GM11168 (cell line): ENCODE measurements around the gene CD22.

Experiments
- in situ Hi-C: fragments of 300-500 bp; cut with MboI; formaldehyde crosslinking; loops from one replicate; pipeline ENCODE4 v1.12.0; 2022; ENCODE audit warnings: low sequenced_read_pairs; ENCODE audit not compliant: unreplicated experiment

The CD22 gene

DNA sequence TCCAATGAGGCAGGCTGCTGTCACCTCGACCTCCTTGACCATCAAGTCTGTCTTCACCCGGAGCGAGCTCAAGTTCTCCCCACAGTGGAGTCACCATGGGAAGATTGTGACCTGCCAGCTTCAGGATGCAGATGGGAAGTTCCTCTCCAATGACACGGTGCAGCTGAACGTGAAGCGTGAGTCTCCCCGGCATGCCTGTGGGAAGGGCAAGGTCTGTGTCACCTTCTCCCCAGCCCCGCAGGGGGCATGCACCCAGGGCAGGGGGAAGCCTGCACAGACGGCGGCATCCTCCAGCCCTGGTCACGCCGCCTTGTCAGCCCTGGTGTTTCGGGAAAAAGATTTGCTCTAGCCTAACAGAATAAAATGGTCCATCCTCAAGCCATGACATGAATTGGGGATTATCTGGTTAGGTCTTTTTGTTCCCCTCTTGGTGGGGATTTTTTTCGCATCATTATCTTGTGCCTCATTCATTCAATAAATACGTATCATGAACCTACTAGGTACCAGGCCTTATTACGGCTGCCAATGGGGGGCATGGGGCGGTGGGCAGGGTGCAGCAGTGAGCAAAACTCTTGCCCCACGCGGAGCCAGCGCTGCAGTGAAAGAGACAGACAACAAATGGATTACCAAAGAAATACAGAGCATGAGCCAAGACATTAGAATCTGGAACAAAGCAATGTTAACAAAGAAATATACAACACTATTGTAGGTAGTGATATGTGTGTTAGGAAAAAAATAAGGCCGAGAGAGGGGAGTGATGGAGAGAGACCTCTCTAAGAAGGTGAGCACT lies 7.4 kb downstream of the CD22 start:
- in situ Hi-C loops: no loop called here

DNA sequence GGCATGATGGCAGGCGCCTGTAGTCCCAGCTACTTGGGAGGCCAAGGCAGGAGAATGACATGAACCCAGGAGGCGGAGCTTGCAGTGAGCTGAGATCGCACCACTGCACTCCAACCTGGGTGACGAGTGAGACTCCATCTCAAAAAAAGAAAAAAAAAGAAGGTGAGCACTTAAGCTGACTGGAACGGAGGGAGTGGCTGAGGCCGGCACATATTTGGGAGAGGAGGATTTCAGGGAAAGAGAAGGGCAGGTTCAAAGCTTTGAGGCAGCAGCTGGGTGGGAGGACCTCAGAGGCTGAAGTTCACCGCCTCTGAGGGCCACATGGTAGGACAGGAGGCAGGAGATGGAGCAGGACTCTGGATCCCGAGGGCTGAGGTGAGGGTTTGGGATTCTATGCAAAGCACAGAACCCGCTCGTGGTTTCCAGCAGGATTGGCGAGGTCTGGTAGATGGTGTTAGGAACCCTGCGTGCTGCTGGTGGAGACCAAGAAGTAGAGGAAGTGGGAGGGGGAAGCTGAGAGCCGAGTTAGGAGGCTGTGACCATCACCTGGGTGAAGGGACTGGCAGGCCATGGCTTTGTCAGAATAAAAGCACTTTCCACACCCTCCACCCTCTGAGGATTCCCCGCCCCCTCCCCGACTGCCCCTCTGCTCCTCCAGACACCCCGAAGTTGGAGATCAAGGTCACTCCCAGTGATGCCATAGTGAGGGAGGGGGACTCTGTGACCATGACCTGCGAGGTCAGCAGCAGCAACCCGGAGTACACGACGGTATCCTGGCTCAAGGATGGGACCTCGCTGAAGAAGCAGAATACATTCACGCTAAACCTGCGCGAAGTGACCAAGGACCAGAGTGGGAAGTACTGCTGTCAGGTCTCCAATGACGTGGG lies 8.4 kb downstream of the CD22 start:
- in situ Hi-C loops: no loop called here

DNA sequence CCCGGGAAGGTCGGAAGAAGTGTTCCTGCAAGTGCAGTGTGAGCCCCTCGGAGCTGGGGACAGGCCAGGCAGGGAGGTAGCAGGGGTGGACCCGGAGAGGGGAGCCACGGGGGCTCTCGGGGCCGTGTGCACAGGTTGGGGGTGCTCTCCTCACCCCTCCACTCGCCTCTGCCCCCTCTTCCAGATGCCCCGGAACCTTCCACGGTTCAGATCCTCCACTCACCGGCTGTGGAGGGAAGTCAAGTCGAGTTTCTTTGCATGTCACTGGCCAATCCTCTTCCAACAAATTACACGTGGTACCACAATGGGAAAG lies 9.0 kb downstream of the CD22 start:
- in situ Hi-C loops: no loop called here

DNA sequence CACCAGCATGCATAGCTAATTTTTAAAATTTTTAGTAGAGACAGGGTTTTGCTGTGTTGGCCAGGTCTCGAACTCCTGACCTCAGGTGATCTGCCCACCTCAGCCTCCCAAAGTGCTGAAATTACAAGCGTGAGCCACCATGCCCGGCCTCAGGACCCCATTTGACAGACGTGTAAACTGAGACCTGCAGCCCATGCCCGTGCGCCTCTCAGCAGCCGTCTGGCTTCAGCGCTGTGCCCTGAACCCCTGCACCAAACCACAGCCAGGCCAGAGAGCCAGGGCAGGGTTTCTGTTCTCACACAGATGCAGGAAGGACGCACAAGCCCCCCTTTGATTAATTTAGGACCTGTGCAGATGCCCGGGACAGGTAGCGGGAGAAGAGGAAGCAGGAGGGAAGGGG lies 11.4 kb downstream of the CD22 start:
- in situ Hi-C loops: no loop called here

DNA sequence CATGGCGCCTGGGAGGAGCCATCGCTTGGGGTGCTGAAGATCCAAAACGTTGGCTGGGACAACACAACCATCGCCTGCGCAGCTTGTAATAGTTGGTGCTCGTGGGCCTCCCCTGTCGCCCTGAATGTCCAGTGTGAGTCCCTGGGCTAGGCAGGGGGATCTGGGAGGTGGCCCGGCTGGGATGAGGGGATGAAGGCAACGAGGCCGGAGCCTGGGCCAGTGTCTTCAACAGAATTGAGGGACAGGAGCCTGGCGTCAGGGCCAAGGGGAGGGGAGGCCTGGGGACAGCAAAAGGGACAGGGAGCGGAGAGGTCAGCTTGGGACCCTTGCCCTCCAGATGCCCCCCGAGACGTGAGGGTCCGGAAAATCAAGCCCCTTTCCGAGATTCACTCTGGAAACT lies 12.0 kb downstream of the CD22 start:
- in situ Hi-C loops: no loop called here

DNA sequence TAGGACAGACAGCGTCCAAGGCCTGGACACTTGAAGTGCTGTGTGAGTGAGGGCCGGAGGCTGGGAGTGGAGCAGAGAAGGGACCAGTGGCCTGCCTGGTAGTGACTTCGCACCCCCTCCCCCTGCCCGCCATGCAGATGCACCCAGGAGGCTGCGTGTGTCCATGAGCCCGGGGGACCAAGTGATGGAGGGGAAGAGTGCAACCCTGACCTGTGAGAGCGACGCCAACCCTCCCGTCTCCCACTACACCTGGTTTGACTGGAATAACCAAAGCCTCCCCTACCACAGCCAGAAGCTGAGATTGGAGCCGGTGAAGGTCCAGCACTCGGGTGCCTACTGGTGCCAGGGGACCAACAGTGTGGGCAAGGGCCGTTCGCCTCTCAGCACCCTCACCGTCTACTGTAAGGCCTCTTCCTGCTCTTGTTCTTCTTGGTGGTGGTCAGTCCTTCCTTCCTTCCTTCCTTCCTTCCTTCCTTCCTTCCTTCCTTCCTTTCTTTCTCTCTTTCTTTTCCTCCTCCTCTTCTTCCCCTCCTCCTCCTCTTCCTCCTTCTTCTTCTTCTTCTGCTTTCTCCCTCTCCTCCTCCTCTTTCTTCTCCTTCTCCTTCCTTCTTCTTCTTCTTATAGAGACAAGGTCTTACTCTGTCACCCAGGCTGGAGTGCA lies 12.7 kb downstream of the CD22 start:
- in situ Hi-C loops: no loop called here

DNA sequence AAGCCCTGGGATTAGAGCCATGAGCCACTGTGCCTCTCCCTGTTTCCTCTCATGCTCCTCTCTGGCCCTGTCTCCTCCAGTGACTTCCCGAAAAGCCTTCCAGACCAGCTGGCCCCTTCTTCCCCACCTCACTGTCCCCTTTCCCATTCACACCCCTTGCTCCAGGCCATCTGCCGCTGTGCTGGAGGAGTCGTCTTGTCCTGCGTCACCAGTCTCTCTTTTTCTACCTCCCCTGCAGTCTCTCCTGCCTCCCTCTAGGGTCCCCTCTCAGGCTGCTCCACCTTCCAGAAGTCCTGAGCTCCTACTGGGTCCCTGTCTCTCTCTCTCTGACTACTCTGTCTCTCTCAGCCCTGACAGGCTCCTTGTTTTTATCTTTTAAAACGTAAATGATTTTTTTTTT lies 13.4 kb downstream of the CD22 start:
- in situ Hi-C loops: no loop called here

DNA sequence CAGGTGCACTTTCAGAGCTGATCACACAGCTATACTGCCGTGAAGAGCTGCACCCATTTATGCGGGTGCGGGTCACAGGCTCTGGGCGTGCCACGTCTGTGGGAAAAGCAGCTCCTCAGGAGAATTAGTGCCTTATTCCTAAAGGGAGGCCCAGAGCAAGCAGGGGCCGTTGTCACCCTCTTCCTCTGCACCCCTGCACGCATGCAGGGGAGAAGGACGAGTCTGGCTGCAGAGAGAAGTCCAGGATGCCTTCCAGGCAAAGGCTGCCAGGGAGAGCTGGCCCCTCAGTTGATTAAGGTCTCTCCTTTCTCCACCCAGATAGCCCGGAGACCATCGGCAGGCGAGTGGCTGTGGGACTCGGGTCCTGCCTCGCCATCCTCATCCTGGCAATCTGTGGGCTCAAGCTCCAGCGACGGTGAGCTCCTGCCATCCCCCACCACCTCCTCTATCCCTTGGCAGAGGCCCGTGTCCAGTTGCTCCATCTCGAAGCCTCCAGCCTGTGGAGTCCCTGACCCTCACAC lies 15.6 kb downstream of the CD22 start:
- in situ Hi-C loops: no loop called here

DNA sequence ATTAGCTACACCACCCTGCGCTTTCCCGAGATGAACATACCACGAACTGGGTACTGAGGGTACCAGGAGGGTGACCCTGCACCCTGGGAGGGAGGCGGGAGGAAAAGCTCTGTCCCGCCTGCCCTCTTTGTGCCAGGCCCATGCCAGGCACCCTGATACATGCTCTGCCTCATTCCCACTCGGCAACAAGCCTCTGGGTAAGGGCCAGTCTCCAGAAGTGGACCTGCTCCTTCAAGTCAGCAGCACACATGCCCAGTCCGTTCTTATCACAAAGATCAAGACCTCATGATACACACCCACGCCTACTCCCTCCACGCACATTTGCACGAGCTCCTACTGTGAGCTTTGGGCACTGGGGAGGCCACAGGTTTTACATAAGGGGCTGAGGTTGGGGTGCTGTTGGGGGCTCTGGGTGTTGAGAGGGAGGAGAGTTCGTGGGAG lies 16.7 kb downstream of the CD22 start:
- in situ Hi-C loops: no loop called here

DNA sequence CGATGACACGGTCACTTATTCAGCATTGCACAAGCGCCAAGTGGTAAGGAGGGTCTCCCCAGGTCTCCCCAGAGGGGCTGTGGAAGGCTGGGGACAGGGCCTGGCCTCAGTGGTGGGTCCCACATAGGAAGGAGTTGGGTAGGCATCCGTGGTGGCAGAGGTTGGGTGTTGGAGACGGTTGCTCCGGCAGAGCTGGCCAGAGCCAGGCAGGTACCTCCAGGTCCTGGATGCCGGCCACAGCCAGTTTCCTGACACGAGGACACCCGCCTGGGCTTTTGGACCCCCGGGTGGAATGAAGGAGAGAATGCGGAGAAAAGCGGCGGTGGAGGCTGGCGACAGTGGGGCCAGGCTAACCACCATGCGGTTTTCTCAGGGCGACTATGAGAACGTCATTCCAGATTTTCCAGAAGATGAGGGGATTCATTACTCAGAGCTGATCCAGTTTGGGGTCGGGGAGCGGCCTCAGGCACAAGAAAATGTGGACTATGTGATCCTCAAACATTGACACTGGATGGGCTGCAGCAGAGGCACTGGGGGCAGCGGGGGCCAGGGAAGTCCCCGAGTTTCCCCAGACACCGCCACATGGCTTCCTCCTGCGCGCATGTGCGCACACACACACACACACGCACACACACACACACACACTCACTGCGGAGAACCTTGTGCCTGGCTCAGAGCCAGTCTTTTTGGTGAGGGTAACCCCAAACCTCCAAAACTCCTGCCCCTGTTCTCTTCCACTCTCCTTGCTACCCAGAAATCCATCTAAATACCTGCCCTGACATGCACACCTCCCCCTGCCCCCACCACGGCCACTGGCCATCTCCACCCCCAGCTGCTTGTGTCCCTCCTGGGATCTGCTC lies 17.4 kb downstream of the CD22 start:
- in situ Hi-C loops: no loop called here

DNA sequence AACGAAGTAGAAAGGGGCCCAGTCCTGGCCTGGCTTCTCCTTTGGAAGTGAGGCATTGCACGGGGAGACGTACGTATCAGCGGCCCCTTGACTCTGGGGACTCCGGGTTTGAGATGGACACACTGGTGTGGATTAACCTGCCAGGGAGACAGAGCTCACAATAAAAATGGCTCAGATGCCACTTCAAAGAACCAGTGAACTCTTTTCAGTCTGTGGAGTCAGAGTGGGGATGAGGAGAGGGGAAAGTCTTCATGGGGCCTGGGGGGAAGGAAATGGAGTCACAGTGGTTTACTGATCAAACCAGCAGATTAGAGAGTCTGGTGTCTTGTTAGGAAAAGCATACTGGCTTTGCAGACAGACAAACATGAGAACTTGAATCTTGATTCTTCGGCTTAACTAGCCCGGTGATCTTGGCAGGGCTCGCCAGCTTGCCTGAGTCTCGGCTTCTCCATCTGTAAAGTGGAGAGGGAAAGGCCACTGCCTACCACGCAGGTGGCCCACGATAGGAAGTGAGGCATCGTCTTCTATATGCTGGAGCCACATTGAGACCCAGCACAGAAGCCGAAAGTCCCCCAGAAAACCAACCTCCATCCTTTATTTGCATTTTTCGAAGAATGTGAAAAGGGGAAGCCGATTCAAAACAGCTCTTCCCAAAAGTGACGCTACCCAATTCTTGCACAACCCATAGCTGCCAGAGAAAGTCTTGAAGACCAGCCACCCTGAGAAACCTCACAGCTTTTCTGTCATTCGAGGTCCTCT lies 18.4 kb downstream of the CD22 start, which contains the start of gene FFAR1:
Gene FFAR1, plus strand, starts transcription at position 732 of the 759 bp plus-strand sequence. CDS start 3,650 bp downstream, outside the sequence.
- in situ Hi-C loops: no loop called here

DNA sequence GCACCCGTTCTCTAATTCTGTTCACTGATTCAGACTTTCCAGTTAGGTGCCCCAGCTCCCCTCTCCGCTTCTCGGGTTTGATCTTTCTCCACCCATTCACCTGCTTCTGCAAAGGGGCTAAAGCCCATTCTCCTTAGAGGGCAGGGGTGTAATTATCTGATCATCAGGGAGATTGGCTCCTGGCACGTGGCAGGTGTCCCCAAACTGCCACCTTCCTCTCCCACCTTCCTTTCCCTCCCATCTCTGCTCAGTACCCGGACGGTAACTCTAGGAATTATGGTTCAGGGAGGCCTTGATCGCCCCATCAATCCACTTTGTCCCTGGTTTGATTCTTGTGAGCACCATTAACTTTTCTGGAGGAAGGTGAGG lies 18.9 kb downstream of the CD22 start:
- in situ Hi-C loops: no loop called here

DNA sequence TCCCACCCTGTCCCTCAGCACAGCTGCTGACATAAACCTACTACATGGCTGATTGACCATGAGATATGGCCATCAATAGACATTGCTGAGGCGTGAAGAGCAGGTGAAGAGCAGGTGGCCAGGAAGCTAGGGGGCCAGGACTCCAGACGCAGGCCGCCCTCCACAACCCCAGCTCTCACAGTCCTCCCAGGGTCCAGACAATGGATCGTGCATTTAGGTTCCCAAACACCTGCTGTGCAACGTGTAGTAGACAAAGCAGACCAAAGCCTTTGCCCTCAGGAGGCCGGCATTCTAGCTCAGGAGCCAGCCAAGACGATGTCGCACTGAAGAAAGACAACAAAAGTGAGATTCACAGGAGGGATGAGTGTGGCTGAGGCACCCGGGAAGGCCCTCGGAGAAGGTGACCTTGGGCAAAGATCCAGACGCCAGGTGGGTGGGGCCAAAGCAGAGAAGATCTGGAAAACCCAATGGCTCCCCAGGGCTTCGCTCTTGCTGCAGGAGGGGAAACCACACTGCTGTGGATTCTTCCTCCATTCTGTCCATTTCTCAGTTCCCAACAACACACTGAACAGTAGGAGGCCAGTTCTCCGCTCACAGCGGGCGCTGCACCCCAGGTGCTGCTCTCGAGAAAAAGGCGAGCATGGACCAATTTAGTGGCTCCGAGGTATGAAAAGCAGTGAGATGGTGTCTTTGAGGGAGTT lies 20.1 kb downstream of the CD22 start:
- in situ Hi-C loops: no loop called here

DNA sequence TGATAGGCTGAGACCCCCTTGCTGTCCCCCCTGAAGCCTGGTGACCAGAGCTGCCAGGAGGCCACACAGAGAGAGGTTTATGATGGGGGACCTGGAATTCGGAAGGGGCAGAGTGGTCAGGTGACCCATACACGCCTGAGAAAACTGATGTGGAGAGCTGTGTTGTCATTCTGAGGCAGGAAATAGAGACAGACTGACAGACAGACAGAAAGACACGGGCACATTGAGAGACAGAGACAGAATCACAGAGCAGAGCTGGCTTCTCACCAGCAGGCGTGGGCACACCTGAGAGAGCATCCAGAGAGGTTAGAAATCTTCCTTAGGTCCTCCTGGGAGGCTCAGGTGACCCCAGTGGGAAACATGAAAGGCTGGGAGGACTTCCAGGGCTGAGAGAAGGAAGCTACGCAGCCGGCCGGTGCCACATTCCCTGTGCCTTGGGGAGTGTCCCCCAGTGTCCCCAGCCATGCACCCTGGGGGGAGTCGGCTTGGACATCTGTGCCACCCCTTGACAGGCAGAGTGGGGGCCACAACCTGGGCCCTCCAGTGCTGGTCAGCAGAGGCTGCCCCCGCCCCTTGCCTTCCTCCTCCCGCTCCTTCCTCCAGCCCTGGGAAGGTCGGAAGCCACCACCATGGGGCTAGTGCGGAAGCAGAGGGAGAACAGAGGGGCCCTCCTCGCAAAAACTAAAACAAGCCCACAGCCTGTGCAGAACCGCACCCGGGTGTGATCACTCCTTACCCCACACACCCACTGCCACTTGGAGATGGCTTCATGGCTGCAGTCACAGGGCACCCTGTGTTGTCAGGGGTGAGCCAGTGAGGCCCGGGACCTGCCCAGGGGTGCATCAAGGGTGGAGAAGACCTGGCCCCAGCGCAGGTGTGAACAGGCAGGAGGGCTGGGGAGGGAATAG lies 20.9 kb downstream of the CD22 start:
- in situ Hi-C loops: loop anchor here (5.0 kb wide), 1 partner anchor 117 kb away; no protein-coding TSS in a partner anchor

DNA sequence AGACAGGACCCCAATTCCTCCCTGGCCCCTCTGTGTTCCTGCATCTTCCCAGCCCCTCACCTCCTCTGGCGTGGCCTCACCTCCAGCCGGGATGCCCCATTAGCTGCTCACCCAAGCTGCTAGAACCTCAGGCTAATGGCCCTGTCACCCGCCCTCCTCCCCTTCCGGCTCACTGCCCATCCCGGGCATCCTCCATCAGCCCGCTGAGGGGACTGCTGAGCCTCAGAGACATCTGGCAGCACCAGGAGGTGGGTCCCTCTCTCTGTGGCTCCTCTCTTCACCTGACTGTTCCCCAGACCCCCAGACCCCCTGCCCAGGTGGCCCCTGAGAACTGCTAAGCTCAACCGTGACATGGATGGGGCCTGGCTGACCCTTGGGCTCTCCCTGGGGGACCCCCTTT lies 21.6 kb downstream of the CD22 start:
- in situ Hi-C loops: loop anchor here (5.0 kb wide), 1 partner anchor 117 kb away; no protein-coding TSS in a partner anchor

DNA sequence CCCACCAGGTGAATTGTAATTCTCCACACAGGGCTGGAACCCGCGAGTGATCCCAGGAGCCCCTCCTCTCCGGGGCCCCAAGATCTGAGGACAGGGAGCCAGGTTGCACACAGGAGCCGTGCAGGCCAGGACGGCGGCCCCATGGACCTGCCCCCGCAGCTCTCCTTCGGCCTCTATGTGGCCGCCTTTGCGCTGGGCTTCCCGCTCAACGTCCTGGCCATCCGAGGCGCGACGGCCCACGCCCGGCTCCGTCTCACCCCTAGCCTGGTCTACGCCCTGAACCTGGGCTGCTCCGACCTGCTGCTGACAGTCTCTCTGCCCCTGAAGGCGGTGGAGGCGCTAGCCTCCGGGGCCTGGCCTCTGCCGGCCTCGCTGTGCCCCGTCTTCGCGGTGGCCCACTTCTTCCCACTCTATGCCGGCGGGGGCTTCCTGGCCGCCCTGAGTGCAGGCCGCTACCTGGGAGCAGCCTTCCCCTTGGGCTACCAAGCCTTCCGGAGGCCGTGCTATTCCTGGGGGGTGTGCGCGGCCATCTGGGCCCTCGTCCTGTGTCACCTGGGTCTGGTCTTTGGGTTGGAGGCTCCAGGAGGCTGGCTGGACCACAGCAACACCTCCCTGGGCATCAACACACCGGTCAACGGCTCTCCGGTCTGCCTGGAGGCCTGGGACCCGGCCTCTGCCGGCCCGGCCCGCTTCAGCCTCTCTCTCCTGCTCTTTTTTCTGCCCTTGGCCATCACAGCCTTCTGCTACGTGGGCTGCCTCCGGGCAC lies 22.6 kb downstream of the CD22 start:
- in situ Hi-C loops: loop anchor here (5.0 kb wide), 1 partner anchor 116 kb away; no protein-coding TSS in a partner anchor

DNA sequence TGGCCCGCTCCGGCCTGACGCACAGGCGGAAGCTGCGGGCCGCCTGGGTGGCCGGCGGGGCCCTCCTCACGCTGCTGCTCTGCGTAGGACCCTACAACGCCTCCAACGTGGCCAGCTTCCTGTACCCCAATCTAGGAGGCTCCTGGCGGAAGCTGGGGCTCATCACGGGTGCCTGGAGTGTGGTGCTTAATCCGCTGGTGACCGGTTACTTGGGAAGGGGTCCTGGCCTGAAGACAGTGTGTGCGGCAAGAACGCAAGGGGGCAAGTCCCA lies 23.1 kb downstream of the CD22 start:
- in situ Hi-C loops: loop anchor here (5.0 kb wide), 1 partner anchor 115 kb away; no protein-coding TSS in a partner anchor
